OCI-M2 (cell line): Measurements from ENCODE around the gene ATF1.
"Not testable (repeated sequence)": the region's sequence is repeated elsewhere in the genome, so short reads cannot be mapped to it uniquely, and the experiment has no call there.

Experiments used
- DNase-seq: peaks from one replicate; lab custom pipeline; 2025; ENCODE audit not compliant: unreplicated experiment; lab: John Stamatoyannopoulos, UW

ATF1 gene

DNA sequence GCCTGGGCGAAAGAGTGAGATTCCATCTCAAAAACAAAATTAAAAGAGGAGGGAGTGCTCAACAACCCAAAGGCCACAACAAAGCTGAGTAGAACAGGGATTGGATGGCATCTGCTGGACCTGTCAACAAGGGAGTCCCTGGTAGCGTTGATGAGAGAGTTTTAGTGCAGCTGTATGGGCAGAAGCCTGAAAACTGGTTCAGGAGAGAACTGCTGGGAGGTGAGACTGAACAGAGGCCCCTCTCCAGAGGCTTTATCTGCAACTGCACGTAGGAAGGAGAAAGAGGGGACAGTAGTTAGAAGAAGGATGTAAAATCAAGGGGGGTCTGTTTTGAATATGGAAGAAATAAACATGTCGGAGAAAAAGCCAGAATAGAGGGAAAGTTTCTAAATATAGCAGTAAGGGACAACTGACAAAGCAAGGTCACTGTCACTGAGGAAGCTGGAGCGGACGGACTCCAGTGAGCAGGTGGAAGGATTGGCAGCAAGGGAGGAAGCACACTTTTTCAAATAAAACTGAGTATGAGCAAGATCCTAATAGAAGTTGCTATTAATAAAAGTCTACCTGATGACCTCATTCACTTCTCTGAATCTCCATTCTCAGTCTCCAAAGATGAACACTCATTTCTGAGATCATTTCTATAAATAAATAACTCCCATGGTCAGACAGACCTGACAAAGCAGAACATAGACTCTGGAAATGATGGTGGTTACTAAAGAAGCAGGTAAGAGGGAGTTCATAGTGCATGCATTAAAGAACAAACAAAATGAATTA lies 11.8 kb upstream of the ATF1 start:
- DNase-seq, result no peak

DNA sequence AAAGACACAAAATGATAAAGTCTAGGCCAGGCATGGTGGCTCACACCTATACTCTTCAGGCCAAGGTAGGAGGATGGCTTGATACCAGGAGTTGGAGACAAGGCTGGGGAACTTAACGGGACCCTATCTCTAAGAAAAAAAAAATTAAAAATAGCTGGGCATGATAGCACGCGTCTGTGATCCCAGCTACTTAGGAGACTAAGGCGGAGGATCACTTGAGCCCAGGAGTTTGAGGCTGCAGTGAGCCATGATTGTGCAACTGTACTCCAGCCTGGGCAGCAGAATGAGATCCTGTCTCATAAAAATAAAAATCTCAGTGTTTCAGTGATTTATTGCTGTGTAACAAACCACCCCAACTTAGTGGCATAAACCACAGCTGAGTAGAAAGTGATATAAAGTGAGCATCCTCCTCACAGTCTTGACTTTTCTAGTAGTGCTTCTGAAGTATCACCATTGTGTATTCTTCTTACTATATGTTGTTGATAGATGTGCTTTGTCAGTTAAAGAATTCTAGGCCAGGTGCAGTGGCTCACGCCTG lies 10.6 kb upstream of the ATF1 start:
- no peak for DNase-seq

DNA sequence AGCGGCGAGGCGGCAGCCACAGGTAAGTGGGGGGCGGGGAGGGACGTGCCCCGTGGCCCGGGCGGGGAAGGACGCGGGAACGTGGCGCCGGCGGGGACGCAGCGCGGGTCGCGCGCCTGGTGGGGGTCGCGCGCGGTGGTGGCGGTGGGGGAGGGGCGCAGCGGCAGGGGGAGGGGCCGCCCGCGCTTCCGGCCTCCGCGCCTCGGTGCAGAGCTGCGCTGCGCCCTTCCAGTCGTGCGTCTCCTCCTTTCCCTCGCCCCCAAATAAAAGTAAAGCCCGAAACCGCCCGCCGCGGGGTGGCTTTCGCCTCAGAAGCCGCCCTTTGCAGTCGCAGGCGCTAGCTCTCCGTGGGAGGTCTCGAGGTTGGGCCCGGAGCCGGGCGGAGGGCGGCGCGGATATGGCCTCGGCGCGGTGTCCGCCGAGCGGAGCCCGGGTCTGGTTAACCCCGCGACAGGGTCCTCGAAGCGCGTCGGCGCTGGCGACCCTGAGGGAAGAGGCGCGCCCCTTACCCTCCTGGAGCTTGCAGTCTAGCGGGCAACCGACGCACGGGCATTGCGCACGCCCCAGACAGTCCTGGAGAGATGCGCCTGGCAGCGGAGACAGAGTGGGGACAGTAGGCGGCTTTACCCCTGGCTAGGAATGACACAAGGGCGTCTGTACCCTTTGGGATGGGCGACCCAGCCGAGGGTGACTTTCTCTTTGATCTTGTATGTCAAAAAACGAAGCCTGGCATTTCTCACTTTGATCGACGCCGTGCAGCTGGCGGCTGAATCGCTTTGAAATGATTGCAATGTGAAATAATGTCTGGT lies 589 bp downstream of the ATF1 start:
- no peak for DNase-seq

DNA sequence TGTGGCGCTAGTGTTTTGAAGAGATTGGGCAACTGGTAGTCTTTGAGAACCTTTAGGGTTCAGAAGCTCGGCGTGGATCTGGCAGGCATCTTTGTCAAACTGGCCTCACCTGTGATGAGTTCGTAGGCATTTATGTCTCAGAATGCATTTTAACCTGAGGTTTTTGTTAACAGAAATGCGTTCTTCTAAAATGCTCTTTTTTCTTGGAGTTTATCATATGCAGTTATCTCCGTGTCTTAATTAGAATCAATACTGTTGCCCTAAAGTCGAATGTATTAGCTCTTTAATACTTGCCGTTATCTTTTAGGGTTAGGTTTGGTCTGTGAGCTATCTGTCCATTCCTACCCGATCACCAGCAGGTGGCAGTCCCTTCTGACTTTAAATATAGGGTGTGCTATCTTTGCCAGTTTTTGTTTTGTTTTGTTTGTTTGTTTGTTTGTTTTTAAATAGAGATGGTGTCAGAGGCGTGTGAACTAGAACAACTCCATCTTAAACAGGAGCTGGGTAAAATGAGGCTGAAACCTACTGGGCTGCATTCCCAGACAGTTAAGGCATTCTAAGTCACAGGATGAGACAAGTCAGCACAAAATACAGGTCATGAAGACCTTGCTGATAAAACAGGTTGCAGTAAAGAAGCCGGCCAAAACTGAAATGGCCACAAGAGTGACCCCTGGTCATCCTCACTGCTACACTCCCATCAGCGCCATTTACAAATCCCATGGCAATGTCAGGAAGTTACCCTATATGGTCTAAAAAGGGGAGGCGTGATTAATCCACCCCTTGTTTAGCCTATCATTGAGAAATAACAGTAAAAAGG lies 1.4 kb downstream of the ATF1 start:
- no peak for DNase-seq

DNA sequence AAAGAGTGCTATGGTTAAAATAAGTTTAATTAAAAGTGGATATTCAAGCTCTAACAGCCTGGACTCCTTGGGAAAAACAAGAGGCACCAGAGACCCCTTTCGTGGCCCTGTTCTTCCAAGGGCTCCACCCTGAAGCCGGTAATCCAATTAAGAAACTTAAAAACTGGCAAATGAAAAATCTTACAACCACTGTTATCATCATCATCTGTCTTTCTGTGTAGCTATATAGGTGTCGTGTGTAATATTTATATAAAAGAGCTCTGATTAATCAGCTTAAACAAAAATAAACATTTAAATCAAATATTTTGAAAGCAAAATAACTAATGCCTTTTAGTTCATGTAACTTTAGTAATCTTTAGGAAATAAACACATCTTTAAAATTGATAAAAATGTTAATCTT lies 4.5 kb downstream of the ATF1 start:
- no peak for DNase-seq

DNA sequence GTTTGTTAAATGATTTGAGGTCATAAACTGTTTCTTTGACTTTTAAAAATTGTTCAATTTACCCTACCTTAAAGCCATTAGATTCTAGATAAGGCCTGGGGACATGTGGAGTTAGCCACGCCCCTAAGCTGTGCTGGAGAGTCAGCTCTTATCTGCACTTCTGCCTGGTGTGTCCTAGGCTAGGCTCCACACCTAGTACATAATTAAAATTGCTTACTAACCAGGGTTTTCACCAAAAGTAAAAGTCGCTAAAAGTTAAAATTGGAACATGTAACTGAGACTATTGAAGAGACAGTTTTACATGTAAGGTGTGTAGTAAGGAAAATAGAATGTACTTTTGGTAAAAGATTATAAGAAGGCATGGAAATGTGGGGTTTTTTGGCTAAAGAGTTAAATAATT lies 4.9 kb downstream of the ATF1 start:
- not testable (repeated sequence) for DNase-seq

DNA sequence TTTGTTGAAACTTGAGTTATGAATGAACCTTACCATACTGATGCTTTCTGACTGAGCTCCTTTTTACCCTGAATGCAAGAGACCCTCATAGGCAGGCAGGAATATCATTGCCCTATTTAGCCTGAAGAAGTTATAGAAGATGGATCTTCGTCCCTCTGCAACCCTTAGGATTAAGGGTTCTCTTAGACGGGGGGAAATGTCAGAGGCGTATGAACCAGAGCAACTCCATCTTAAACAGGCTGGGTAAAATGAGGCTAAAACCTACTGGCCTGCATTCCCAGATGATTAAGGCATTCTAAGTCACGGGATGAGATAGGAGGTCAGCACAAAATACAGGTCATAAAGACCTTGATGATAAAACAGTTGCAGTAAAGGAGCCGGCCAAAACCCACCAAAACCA lies 7.5 kb downstream of the ATF1 start:
- no peak for DNase-seq

DNA sequence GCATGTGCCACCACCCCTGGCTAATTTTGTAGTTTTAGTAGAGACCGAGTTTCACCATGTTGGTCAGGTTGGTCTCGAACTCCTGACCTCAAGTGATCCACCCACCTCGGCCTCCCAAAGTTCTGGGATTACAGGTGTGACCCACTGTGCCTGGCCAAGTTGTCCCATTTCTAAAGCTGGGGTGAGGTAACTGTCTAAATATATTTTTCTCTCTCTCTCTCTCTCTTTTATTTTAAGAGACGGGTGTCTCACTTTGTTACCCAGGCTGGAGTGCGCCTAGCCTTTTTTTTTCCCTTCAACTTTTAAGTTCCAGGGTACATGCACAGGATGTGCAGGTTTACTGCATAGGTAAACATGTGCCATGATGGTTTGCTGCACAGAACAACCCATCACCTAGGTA lies 8.6 kb downstream of the ATF1 start:
- no peak for DNase-seq

DNA sequence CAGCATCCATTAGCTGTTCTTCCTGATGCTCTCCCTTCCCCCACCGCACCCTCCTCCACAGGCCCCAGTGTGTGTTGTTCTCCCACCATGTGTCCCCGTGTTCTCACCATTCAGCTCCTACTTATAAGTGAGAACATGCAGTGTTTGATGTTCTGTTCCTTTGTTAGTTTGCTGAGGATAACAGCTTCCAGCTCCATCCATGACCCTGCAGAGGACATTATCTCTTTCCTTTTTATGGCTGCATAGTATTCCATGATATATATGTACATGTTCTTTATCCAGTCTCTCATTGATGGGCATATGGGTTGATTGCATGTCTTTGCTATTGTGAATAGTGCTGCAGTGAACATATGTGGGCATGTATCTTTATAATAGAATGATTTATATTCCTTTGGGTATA lies 9.0 kb downstream of the ATF1 start:
- DNase-seq, result no peak

DNA sequence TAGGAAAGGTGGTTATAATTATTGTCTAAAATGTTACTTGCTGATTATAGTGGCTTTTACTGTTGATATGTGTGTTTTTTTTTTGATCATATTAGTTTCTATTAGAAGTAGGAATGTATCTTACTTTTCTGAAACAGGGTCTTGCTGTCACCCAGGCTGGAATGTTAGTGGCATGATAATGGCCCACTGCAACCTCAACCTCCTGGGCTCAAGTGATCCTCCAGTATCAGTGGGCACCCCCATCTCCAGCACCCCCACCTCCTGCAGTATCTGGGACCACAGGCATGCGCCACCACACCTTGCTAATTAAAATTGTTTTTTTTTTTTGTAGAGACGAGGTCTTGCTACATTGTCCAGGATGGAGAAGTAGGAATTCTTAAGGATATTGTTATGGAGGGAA lies 11.3 kb downstream of the ATF1 start:
- DNase-seq, result no peak

DNA sequence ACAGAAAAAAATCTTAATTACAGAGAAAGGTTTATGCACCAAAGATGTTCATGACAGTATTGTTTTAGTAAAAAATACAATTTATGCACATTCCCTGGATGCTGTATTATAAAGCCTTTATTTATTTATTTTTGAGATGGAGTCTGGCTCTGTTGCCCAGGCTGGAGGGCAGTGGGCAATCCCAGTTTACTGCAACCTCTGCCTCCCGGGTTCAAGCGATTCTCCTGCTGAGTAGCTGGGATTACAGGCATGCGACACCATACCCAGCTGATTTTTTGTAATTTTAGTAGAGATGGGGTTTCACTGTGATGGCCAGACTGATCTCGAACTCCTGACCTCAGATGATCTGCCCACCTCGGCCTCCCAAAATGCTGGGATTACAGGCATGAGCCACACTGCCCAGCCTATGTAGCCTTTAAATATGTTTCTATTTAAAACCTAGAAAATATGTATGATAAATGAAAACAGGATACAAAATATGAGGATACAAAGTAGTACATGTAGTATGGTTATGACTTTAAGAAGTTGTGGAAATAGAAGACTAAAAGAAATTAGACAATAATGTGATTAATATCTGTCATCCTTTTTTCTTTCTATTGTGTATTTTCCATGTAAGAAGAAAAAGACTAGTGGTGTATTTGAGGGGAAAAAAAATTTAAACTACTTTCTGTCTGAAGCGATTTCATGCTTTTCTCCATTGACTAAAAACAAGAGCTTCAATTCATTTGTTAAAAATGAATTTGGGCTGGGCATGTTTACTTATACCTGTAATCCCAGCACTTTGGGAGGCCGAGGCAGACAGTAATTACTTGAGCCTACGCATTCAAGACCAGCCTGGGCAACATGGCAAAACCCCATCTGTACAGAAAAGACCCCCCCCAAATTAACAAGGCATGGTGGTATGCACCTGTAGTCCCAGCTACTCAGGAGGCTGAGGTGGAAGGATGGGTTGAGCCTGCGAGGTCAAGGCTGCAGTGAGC lies 13.1 kb downstream of the ATF1 start:
- no peak for DNase-seq

DNA sequence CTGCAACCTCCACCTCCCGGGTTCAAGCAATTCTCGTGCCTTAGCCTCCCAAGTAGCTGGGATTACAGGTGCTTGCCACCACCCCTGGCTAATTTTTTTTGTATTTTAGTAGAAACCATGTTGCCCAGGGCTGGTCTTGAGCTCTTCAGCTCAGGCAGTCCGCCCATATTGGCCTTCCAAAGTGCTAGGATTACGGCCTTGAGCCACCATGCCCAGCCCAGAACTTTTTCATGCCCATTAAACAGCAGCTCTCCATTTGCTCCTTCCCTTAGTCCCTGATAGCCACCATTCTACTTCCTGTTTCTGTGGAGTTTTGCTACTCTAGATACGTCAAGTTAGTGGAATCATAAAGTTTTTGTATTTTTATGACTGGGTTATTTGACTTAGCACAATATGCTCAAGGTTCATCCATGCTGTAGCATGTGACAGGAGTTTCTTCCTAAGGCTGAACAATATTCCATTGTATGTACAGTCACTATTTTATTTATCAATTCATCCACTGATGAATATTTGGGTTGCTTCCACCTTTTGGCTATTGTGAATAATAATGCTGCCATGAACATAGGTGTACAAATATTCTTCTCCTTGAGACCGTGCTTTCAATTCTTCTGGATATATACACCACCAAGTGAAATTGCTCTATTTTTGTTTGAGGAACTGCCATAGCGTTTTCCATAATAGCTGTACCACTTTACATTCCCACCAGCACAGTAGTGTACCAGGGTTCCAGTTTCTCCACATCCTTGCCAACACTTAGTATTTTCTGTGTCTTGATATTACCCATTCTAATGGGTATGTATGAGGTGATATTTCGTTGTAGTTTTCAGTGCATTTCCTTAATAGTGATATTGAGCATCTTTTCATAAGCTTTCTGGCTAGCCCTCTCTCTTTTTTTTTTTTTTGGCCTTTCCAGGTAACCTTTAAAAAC lies 15.0 kb downstream of the ATF1 start:
- no peak for DNase-seq

DNA sequence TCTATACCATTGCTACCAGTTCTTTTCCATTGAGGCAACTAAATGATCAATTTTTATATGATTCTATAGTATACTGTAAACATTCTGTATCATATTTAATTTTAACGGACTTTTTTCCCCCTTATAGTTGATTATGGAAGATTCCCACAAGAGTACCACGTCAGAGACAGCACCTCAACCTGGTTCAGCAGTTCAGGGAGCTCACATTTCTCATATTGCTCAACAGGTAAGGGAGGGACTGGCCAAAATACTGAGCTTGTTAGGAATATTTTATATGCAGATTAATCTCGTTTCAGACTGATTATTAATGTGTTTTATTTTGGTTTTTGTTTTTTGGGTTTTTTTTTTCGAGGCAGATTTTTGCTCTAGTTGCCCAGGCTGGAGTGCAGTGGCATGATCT lies 16.1 kb downstream of the ATF1 start:
- DNase-seq, result no peak

DNA sequence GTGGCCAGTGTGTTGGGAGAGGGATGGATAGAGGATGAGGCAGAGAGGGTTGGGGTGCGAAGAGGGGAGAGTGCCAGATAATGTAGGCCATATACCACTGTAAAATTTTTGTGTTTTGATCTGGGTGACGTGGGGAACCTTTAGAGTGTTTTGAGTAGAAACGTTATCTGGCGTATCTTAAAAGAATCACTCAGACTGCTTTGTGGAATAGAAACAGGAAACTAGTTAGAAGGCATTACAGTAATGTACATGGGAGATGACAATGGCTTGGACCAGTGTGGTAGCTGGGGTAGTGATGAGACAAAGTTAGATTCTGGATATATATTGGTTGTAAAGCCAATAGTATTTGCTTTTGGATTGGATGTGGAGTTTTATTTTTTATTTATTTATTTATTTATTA lies 20.6 kb downstream of the ATF1 start:
- no peak for DNase-seq

DNA sequence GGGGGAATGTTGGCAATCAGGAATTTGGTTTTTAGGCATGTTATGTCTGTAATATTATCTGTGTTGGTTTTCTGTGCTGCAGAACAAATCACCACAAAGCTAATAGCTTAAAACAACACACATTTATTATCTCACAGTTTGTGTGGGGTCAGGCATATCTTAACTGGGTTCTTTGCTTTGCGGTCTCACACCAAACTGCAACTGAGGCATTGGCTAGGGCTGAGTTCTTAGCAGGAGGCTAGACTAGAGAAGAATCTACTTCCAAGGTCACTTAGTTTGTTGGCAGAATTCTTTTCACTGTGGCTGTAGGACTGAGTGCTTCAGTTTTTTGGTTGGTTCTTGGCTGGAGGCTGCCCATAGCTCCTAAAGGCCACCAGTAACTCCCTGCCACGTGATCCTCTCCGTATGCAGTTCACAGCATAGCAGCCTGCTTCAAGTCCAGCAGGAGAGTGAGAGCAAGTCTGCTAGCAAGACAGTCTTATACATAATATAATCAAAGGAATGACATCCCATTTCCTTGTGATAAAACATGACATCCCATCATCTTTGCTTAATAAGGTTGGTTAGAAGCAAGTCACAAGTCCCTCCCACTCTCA lies 21.6 kb downstream of the ATF1 start:
- no peak for DNase-seq

DNA sequence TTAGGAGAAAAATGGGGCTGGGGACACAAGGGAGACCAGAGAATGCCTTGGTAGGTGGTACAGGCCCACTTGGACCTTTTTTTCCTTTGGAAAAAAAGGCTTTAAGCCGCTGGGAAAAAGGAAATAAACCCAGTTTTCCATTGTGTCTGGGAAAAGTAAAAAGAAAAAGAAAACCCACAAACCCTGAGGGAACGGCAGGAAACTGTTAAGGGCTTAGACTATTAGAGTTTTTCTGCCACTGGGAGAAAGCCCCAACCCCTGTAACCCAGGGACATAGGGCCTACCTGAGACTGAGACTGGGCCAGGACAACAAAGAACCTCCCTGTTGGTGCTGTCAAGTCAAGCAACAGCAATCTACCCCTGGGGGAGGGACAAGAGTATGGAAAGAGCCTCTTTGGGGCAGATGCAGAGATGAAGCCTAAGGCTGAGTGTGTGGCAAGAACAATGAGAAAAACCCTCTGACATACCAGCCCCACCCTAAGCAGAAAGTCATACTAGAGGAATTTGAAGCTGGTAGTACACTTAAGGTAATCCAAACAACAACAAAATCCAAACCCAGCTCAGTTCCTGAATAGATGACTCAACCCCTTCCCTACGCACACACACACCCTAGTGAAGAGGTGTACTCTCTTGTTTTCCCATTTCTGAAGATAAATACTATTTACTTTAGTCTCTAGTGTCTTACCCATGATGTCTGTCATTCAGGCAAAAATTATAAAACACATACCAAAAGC lies 22.8 kb downstream of the ATF1 start:
- no peak for DNase-seq

DNA sequence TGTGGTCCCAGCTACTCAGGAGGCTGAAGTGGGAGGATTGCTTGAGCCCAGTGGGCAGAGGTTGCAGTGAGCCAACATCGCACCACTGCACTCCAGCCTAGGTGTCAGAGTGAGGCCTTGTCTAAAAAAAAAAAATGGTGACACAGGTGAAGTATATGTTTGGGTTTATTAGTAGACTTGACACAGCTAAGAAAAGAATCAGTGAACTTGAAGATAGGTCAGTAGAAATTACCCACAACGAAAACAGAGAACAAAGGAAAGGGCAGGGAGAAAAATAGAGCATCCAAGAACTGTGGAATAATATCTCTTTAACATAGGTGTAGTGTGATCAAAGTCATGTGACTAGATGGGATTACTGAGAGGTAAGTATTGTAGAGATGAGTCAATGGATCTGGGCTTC lies 23.7 kb downstream of the ATF1 start:
- DNase-seq, result no peak

DNA sequence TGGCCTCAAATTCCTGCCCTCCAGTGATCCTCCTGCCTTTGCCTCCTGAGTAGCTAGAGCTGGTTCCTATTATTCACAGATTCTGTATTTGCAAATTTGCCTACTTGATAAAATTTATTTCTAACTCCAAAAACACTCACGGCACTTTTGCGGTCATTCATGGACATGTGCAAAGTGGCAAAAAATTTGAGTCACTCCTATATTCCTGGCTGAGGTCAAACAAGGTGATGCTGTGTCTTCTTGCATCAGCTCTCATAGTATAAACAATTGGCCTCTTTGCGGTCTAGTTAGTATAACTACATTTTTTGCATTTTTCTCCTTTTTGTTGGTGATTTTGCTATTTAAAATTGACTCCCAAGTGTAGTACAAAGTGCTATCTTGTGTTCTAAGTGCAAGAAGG lies 24.7 kb downstream of the ATF1 start:
- no peak for DNase-seq
